IMR-90 (cell line): ENCODE measurements around the gene PTPRK. TPM values are rescaled to one million over a fixed set of nuclear protein-coding genes. Genes with fewer than 3 reads are reported as not detected.

ENCODE experiments used
- ATAC-seq: fragments of 200-7000 bp; cut with Tn5 transposase; 2 replicates; pipeline ENCODE4 v1.9.1; 2020; ENCODE audit warnings: low read depth, mild to moderate bottlenecking, moderate library complexity
- BruUV-seq: library from RNA; stranded (reverse); fragments of 400-500 nt; replicated peaks from 2 replicates; lab custom pipeline; 2021; lab: Mats Ljungman, UMichigan
- CTCF ChIA-PET: fragments of 300-600 bp; formaldehyde crosslinking; extraction: SDS; loops from one replicate; lab custom pipeline; 2021; ENCODE audit warnings: antibody characterized with exemption; lab: Yijun Ruan, JAX
- POLR2A ChIA-PET: fragments of 300-600 bp; sonication (Branson Sonifier 250); formaldehyde crosslinking; loops from one replicate; lab custom pipeline; 2022; ENCODE audit warnings: antibody characterized with exemption; ENCODE audit not compliant: unreplicated experiment; lab: Charles Lee
- DNase-seq: peaks from one replicate; pipeline ENCODE4 v3.0.0; 2013
- H2AFZ ChIP-seq: replicated peaks from 2 replicates; pipeline ENCODE3; 2013; ENCODE audit warnings: low read length, mild to moderate bottlenecking; ENCODE audit not compliant: poor library complexity
- H2AK5ac ChIP-seq: 2 replicates; pipeline ENCODE4 v1.6.1; 2013; ENCODE audit warnings: low read depth, low read length, inconsistent platforms
- H2AK9ac ChIP-seq: replicated peaks from 2 replicates; pipeline ENCODE3; 2013; ENCODE audit warnings: mild to moderate bottlenecking, low read depth, low read length, moderate library complexity; ENCODE audit not compliant: poor library complexity
- H2BK120ac ChIP-seq: 2 replicates; pipeline ENCODE4 v1.6.1; 2013; ENCODE audit warnings: low read depth, low read length, inconsistent platforms
- H2BK15ac ChIP-seq: 3 replicates; pipeline ENCODE4 v1.6.1; 2013; ENCODE audit warnings: low read depth, low read length, inconsistent platforms
- H2BK20ac ChIP-seq: 2 replicates; pipeline ENCODE4 v1.6.1; 2013; ENCODE audit warnings: low read depth, mild to moderate bottlenecking, inconsistent platforms, low read length, moderate library complexity
- H2BK5ac ChIP-seq: 2 replicates; pipeline ENCODE4 v1.6.1; 2013; ENCODE audit warnings: mild to moderate bottlenecking, low read depth, low read length, inconsistent platforms; ENCODE audit not compliant: poor library complexity, severe bottlenecking
- H3K14ac ChIP-seq: replicated peaks from 2 replicates; pipeline ENCODE4 v1.6.1; 2013; ENCODE audit warnings: low read depth, low read length, inconsistent platforms
- H3K18ac ChIP-seq: 2 replicates; pipeline ENCODE4 v1.6.1; 2013; ENCODE audit warnings: low read depth, low read length, control low read depth
- H3K23ac ChIP-seq: 2 replicates; pipeline ENCODE4 v1.6.1; 2013; ENCODE audit warnings: low read depth, low read length, inconsistent platforms
- H3K27ac ChIP-seq: 2 replicates; pipeline ENCODE4 v1.5.1; 2013; ENCODE audit warnings: mild to moderate bottlenecking, control low read depth, low read length; ENCODE audit not compliant: insufficient read depth
- H3K27me3 ChIP-seq: 2 replicates; pipeline ENCODE4 v1.6.1; 2013; ENCODE audit warnings: low read length; ENCODE audit not compliant: control insufficient read depth, insufficient read depth
- H3K36me3 ChIP-seq: 2 replicates; pipeline ENCODE4 v1.6.1; 2013; ENCODE audit warnings: low read length, mixed read lengths; ENCODE audit not compliant: control insufficient read depth, insufficient read depth
- H3K4ac ChIP-seq: 2 replicates; pipeline ENCODE4 v1.6.1; 2013; ENCODE audit warnings: low read depth, low read length, inconsistent platforms
- H3K4me1 ChIP-seq: 2 replicates; pipeline ENCODE4 v1.6.1; 2013; ENCODE audit warnings: low read length, mixed read lengths; ENCODE audit not compliant: control insufficient read depth, insufficient read depth
- H3K4me2 ChIP-seq: 2 replicates; pipeline ENCODE4 v1.6.1; 2013; ENCODE audit warnings: low read depth, mild to moderate bottlenecking, control low read depth, low read length, moderate library complexity
- H3K4me3 ChIP-seq: 2 replicates; pipeline ENCODE4 v1.5.1; 2013; ENCODE audit warnings: low read depth, mild to moderate bottlenecking, control low read depth, low read length, moderate library complexity; ENCODE audit not compliant: insufficient read depth
- H3K56ac ChIP-seq: 2 replicates; pipeline ENCODE4 v1.6.1; 2013; ENCODE audit warnings: low read length, inconsistent platforms; ENCODE audit not compliant: insufficient read depth; ENCODE audit errors: extremely low read depth
- H3K79me1 ChIP-seq, 2 experiments: 2 replicates each; pipeline ENCODE4 v1.6.1; 2013; ENCODE audit warnings: low read length in 2 of 2, inconsistent platforms in 1 of 2, low read depth in 1 of 2
- H3K9ac ChIP-seq: 2 replicates; pipeline ENCODE4 v1.6.1; 2013; ENCODE audit warnings: low read depth, low read length, control low read depth
- H3K9me1 ChIP-seq: 2 replicates; pipeline ENCODE4 v1.6.1; 2013; ENCODE audit warnings: low read length, inconsistent platforms; ENCODE audit not compliant: insufficient read depth
- H3K9me3 ChIP-seq: 2 replicates; pipeline ENCODE4 v1.6.1; 2013; ENCODE audit warnings: low read length; ENCODE audit not compliant: control insufficient read depth, insufficient read depth
- H4K20me1 ChIP-seq: 2 replicates; pipeline ENCODE4 v1.6.1; 2013; ENCODE audit warnings: low read length, inconsistent platforms; ENCODE audit not compliant: insufficient read depth
- H4K5ac ChIP-seq: 2 replicates; pipeline ENCODE4 v1.6.1; 2013; ENCODE audit warnings: mild to moderate bottlenecking, low read depth, low read length, control low read depth
- H4K8ac ChIP-seq, 2 experiments: 2 replicates each; pipeline ENCODE4 v1.6.1; 2013; ENCODE audit warnings: low read depth in 2 of 2, low read length in 2 of 2, control low read depth in 1 of 2, inconsistent platforms in 1 of 2
- H4K91ac ChIP-seq: 2 replicates; pipeline ENCODE4 v1.6.1; 2013; ENCODE audit warnings: low read depth, low read length, inconsistent platforms; ENCODE audit not compliant: insufficient read depth
- BHLHE40 ChIP-seq: fragments of 150-350 bp; IDR thresholded peaks from 2 replicates; pipeline ENCODE4 v1.6.1; 2016; ENCODE audit warnings: mild to moderate bottlenecking, low read depth, low read length
- CHD1 ChIP-seq: IDR thresholded peaks from 2 replicates; pipeline ENCODE4 v1.6.1; 2012; ENCODE audit warnings: low read depth, low read length, improper control_type of control experiment
- FOS ChIP-seq: fragments of 150-350 bp; IDR thresholded peaks from 2 replicates; pipeline ENCODE4 v1.6.1; 2016; ENCODE audit warnings: low read depth, low read length
- MAFK ChIP-seq: IDR thresholded peaks from 2 replicates; pipeline ENCODE4 v1.6.1; 2012; ENCODE audit warnings: low read depth, low read length, improper control_type of control experiment
- POLR2A ChIP-seq: IDR thresholded peaks from 2 replicates; pipeline ENCODE4 v1.6.1; 2012; ENCODE audit warnings: mild to moderate bottlenecking, low read depth, low read length
- RAD21 ChIP-seq: IDR thresholded peaks from 2 replicates; pipeline ENCODE4 v1.6.1; 2012; ENCODE audit warnings: low read length, improper control_type of control experiment
- RCOR1 ChIP-seq: IDR thresholded peaks from 2 replicates; pipeline ENCODE4 v1.6.1; 2012; ENCODE audit warnings: mild to moderate bottlenecking, low read length, improper control_type of control experiment; ENCODE audit not compliant: insufficient replicate concordance
- SMC3 ChIP-seq: fragments of 150-350 bp; IDR thresholded peaks from 2 replicates; pipeline ENCODE4 v1.6.1; 2016; ENCODE audit warnings: low read depth, mild to moderate bottlenecking, antibody characterized with exemption, low read length, moderate library complexity
- dilution Hi-C: fragments of 300-500 bp; cut with HindIII; formaldehyde crosslinking; loops from one replicate; pipeline ENCODE4 v1.14.3; 2018; ENCODE audit warnings: low sequenced_read_pairs; ENCODE audit not compliant: unreplicated experiment
- in situ Hi-C: fragments of 300-500 bp; cut with MboI; formaldehyde crosslinking; loops from 3 replicates; pipeline ENCODE4 v1.14.3; 2019; ENCODE audit warnings: low sequenced_read_pairs, inconsistent platforms, mixed read lengths
- intact Hi-C: fragments of 100-400 bp; cut with micrococcal nuclease; formaldehyde crosslinking; loops from 2 replicates; pipeline ENCODE4 v1.10.0; 2022
- polyA plus RNA-seq, 3 experiments: library from polyadenylated mRNA; depleted of rRNA; stranded (reverse); fragments of >200 nt; gene quantifications; 2 replicates each; pipeline ENCODE4 v1.2.3, GENCODE V29; 2012; ENCODE audit warnings: low replicate concordance in 1 of 3
- total RNA-seq: library from RNA; depleted of rRNA; stranded (reverse); fragments of >200 nt; gene quantifications from 2 replicates; pipeline ENCODE4 v1.2.3, GENCODE V29; 2012
- TF ChIP-seq, protein P1 (sequence below): conservative IDR thresholded peaks from 2 replicates; pipeline ENCODE4 v1.5.1; 2012; ENCODE audit warnings: mild to moderate bottlenecking, low read depth, low read length, improper control_type of control experiment

Gene PTPRK
- total and polyA plus RNA-seq, 2 of the 4 experiments (the other 2 are of a cell fraction) = 18.0 to 80.8 TPM

DNA sequence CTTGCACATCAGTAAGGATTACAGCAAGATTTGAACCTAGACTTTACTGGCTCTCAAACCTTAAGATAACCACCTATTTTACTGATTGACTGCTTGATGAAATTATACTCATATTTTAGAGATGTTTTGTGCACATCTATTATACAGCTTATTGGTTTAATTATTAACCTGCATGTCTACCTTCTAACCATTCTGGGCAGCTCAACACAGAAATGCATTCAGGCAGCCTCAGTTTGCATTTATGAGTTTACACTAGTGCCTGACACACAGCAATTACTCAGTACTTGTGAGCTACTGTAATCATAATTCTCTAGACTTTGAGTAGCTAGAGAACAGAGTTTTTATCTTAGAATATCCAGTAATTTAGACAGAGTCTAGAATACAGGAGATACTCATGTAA, 345.7 kb downstream of the PTPRK start:
- TF ChIP-seq MAFK (no peak), SMC3 (no peak), RCOR1 (no peak), POLR2A (no peak), RAD21 (no peak), CHD1 (no peak), FOS (no peak), BHLHE40 (no peak)
- TF ChIP-seq, protein P1, sequence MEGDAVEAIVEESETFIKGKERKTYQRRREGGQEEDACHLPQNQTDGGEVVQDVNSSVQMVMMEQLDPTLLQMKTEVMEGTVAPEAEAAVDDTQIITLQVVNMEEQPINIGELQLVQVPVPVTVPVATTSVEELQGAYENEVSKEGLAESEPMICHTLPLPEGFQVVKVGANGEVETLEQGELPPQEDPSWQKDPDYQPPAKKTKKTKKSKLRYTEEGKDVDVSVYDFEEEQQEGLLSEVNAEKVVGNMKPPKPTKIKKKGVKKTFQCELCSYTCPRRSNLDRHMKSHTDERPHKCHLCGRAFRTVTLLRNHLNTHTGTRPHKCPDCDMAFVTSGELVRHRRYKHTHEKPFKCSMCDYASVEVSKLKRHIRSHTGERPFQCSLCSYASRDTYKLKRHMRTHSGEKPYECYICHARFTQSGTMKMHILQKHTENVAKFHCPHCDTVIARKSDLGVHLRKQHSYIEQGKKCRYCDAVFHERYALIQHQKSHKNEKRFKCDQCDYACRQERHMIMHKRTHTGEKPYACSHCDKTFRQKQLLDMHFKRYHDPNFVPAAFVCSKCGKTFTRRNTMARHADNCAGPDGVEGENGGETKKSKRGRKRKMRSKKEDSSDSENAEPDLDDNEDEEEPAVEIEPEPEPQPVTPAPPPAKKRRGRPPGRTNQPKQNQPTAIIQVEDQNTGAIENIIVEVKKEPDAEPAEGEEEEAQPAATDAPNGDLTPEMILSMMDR = no peak
- Histone ChIP-seq H4K8ac (no peak overlapping the region), H2BK20ac (no peak overlapping the region), H3K14ac (no peak overlapping the region), H3K9ac (no peak overlapping the region), H2BK5ac (no peak overlapping the region), H3K9me3 (no peaks in the 10 kb centered on the region), H4K5ac (no peak overlapping the region), H3K18ac (no peak overlapping the region), H2AFZ (no peak overlapping the region), H3K4me2 (no peak overlapping the region), H3K79me1 (peaks cover 2 to 16% of the 10 kb centered on the region in 2 experiments; a peak in 3 of 4 replicates), H4K20me1 (no peaks in the 10 kb centered on the region), H3K4me3 (no peak overlapping the region), H3K56ac (no peak overlapping the region), H2BK15ac (no peak overlapping the region), H3K23ac (no peak overlapping the region), H3K4me1 (no peaks in the 10 kb centered on the region), H3K27ac (no peak overlapping the region), H3K9me1 (peaks cover 3% of the 10 kb centered on the region), H2AK5ac (no peak overlapping the region), H3K36me3 (no peaks in the 10 kb centered on the region), H2AK9ac (no peak overlapping the region), H2BK120ac (no peak overlapping the region), H3K27me3 (no peaks in the 10 kb centered on the region), H4K91ac (no peak overlapping the region), H3K4ac (no peak overlapping the region)
- intact Hi-C loops = loop anchor here (10.0 kb wide), 2 partner anchors 320 to 340 kb away; no protein-coding TSS in a partner anchor
- in situ Hi-C loops = no loop called here
- dilution Hi-C loops = no loop called here
- no peak for ATAC-seq
- CTCF ChIA-PET = interaction anchor here (0.7 kb wide), 1 partner anchor 193 kb away, joined by 3 read pairs; no protein-coding TSS in a partner anchor
- POLR2A ChIA-PET = no interaction called here
- no TSS peak for BruUV-seq
- DNase-seq = no peak
